ENCODE measurements around the gene MYBL2. TPM values are rescaled to one million over a fixed set of nuclear protein-coding genes. Genes with fewer than 3 reads are reported as not detected.

MYBL2 gene
- total and polyA plus RNA-seq, 2 donors from 2014 or later = 1.3 TPM; not detected in 1

DNA sequence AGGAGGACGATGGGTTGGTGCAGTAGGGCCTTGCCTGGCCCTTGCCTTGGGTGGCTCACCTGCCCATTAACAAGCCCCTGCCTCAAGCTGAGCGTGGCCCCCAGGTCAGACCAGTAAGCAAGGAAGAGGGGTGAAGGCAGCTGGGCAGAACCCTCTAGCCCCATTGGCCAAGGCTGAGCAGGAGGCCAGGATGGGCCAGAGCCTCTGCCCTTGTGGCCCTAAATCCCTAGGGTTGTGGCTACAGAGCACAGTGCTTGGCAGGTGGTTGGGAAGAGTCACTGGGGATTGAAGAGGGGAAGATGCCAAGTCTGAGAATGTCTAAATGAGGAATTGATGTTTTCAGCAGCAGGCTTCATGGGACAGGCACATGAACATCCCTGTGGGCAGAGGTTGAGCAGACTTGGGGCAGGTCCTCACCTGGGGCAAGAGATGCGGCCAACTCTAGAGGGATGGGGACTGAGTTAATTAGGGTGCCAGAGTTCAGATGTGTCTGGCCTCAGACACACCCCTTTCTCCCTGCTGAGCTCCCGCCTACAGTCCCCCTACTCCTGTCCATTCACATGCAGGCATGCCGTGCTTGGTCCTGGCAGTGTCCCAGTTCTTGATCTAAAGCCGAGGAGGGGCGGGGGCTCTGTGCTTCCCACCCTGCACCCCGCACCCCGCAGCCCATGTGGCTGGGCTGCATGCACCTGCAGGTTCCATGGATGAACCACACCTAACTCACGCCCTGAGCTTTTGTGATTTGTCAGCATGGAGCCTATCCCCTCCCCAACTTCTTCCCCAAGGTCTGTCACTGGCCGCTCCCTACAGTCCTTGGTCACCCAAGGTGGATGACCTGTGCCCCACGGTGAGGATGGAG is 50.1 kb downstream of the MYBL2 start:
- Histone ChIP-seq H3K4me1 (ENCODE audit: control insufficient read depth in 2 of 3, insufficient read depth in 2 of 3, low read depth in 1 of 3, low read length in 3 of 3) (no peaks in the 10 kb centered on the region), H3K9me3 (ENCODE audit: control insufficient read depth in 2 of 3, insufficient read depth in 1 of 3, low read length in 3 of 3) (no peaks in the 10 kb centered on the region), H3K36me3 (ENCODE audit: control insufficient read depth in 2 of 3, insufficient read depth in 3 of 3, low read length in 3 of 3) (no peaks in the 10 kb centered on the region), H3K9ac (ENCODE audit: low read length in 3 of 3) (no peak overlapping the region), H3K27ac (ENCODE audit: low read depth in 2 of 2, low read length in 2 of 2) (no peak overlapping the region), H3K27me3 (ENCODE audit: control insufficient read depth, insufficient read depth, low read length) (no peaks in the 10 kb centered on the region), H3K4me3 (ENCODE audit: low read length in 3 of 3) (no peak overlapping the region)
- DNase-seq (no peak), FAIRE-seq (no peak)
- TF ChIP-seq, protein P1, sequence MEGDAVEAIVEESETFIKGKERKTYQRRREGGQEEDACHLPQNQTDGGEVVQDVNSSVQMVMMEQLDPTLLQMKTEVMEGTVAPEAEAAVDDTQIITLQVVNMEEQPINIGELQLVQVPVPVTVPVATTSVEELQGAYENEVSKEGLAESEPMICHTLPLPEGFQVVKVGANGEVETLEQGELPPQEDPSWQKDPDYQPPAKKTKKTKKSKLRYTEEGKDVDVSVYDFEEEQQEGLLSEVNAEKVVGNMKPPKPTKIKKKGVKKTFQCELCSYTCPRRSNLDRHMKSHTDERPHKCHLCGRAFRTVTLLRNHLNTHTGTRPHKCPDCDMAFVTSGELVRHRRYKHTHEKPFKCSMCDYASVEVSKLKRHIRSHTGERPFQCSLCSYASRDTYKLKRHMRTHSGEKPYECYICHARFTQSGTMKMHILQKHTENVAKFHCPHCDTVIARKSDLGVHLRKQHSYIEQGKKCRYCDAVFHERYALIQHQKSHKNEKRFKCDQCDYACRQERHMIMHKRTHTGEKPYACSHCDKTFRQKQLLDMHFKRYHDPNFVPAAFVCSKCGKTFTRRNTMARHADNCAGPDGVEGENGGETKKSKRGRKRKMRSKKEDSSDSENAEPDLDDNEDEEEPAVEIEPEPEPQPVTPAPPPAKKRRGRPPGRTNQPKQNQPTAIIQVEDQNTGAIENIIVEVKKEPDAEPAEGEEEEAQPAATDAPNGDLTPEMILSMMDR (IDR thresholded peaks at IDR 0.05; ENCODE audit: borderline replicate concordance, extremely low read depth, insufficient read depth) = no peak
- intact Hi-C loops (cut with DNase I) = no loop called here

GRCh38 chr20:43717616-43717995 is 50.7 kb downstream of the MYBL2 start:
- TF ChIP-seq, protein P1 (IDR thresholded peaks at IDR 0.05; ENCODE audit: borderline replicate concordance, extremely low read depth, insufficient read depth) = no peak
- no peak overlapping the region for H3K4me3 ChIP-seq (ENCODE audit: low read length in 3 of 3)
- H3K9me3 ChIP-seq (ENCODE audit: control insufficient read depth in 2 of 3, insufficient read depth in 1 of 3, low read length in 3 of 3) = no peaks in the 10 kb centered on the region
- FAIRE-seq (no peak), DNase-seq (no peak)
- no peaks in the 10 kb centered on the region for H3K36me3 ChIP-seq (ENCODE audit: control insufficient read depth in 2 of 3, insufficient read depth in 3 of 3, low read length in 3 of 3)
- intact Hi-C loops (cut with DNase I) = no loop called here
- no peaks in the 10 kb centered on the region for H3K27me3 ChIP-seq (ENCODE audit: control insufficient read depth, insufficient read depth, low read length)
- no peaks in the 10 kb centered on the region for H3K4me1 ChIP-seq (ENCODE audit: control insufficient read depth in 2 of 3, insufficient read depth in 2 of 3, low read depth in 1 of 3, low read length in 3 of 3)
- no peak overlapping the region for H3K27ac ChIP-seq (ENCODE audit: low read depth in 2 of 2, low read length in 2 of 2)
- H3K9ac ChIP-seq (ENCODE audit: low read length in 3 of 3) = no peak overlapping the region

DNA sequence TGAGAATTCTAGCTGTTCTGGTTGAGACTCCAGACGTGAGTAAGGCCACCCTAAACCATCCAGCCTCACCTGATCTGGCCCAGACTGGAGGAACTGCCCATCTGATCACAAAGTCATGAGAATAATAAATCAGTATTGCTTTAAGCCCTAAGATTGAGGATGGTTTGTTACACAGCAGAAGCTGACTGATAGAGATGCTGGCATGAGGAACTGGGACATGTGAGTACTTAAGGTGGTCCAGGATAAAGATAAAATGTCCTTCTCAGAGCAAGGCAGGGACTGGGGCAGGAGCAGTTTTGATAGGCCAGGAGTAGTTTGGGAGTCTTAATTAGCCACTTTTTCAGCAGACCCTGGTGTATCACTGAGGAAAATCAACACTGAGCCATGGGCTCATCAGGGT is 53.1 kb downstream of the MYBL2 start:
- DNase-seq (no peak), FAIRE-seq (no peak)
- no peaks in the 10 kb centered on the region for H3K9me3 ChIP-seq (ENCODE audit: control insufficient read depth in 2 of 3, insufficient read depth in 1 of 3, low read length in 3 of 3)
- H3K27ac ChIP-seq (ENCODE audit: low read depth in 2 of 2, low read length in 2 of 2) = no peak overlapping the region
- H3K36me3 ChIP-seq (ENCODE audit: control insufficient read depth in 2 of 3, insufficient read depth in 3 of 3, low read length in 3 of 3) = no peaks in the 10 kb centered on the region
- H3K4me1 ChIP-seq (ENCODE audit: control insufficient read depth in 2 of 3, insufficient read depth in 2 of 3, low read depth in 1 of 3, low read length in 3 of 3) = no peaks in the 10 kb centered on the region
- H3K27me3 ChIP-seq (ENCODE audit: control insufficient read depth, insufficient read depth, low read length) = no peaks in the 10 kb centered on the region
- no peak overlapping the region for H3K9ac ChIP-seq (ENCODE audit: low read length in 3 of 3)
- no peak overlapping the region for H3K4me3 ChIP-seq (ENCODE audit: low read length in 3 of 3)
- intact Hi-C loops (cut with DNase I) = no loop called here
- TF ChIP-seq, protein P1 (IDR thresholded peaks at IDR 0.05; ENCODE audit: borderline replicate concordance, extremely low read depth, insufficient read depth) = no peak

All from kidney (tissue), 14 donors.